ENCODE results near the gene PDGFRB.

Gene PDGFRB

DNA sequence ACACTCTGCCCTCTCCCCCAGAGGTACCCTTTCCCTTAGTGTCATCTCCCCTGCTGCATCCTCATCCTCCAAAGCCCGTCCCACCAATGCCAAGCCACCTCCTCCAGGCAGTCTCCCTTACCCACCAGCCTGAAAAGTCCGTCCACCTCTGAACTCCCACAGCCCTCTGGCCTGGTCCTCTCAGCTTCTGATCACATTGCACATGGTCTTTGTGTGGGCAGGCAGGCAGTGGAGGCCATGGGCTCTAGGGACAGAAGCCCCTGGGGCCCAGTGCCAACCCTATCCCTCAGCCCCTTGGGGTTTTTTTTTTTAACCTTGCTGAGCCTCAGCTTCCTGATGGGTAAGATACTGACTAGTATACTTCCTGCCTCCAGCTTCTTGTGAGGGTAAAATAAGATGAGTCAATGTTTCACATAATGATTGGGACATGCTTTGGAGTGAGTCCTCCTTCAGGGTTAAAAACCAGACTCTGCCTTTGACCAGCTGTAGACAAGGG, 88.7 kb downstream of the PDGFRB start:
- DNase-seq (ENCODE audit: low read depth in 2 of 2) = no peak

DNA sequence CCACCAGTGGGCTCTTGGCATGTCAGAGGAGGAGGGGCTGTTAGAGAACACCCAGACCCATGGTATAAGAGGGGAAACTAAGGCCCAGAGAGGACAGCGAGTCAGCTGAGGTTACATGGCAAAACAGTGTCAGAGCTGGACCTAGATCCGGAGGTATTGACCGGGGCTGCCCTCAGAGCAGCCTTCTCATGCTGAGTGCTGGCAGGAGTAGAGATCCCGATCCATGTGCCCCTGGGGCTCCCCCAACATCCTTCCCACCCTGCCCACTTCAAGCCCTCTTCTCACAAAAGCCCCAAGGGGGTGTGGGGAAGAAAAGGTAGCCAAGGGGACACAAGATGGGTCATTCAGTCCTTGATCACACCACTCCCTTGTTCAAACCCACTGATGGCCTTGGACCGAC, 89.2 kb downstream of the PDGFRB start:
- no peak for DNase-seq (ENCODE audit: low read depth in 2 of 2)

DNA sequence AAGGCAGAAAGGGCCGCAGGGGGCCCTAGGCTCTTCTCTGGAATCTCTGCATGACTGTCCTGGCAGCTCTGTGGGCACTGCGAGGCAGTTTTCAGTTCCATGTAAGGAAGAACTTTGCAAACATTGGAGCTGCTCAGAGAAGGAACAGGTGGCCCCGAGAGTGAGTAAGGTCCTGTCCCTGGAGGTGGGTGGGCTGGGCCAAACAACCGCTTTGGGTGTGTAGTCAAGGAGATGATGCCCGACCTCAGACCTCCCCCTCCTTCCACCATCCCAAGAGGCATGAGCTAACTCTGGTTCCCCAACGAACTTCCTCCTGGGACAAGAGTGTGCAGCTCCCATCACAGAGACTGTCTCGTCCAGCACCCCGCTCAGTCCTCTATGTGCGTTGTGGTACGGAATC, 89.8 kb downstream of the PDGFRB start:
- DNase-seq (ENCODE audit: low read depth in 2 of 2) = no peak

DNA sequence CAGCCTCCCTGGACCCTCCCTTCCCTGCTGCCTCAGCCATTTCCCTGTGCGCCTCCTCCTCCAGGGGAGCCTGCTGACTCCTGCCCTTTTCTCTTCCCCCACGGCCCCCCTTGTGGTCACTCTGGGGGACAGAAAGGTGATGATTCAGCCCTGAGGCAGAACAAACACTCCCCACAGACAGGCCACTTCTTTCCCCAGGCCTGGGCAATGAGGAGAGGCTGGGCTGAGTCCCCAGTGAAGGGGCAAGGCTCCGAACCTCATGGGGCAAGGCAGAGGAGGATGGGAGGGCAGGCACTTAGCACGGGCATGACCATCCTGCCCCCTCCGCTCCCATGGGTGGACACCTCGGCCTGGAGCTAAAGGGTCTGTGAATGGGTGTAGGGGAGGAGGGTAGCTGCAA, 90.3 kb downstream of the PDGFRB start:
- DNase-seq (ENCODE audit: low read depth in 2 of 2) = no peak

DNA sequence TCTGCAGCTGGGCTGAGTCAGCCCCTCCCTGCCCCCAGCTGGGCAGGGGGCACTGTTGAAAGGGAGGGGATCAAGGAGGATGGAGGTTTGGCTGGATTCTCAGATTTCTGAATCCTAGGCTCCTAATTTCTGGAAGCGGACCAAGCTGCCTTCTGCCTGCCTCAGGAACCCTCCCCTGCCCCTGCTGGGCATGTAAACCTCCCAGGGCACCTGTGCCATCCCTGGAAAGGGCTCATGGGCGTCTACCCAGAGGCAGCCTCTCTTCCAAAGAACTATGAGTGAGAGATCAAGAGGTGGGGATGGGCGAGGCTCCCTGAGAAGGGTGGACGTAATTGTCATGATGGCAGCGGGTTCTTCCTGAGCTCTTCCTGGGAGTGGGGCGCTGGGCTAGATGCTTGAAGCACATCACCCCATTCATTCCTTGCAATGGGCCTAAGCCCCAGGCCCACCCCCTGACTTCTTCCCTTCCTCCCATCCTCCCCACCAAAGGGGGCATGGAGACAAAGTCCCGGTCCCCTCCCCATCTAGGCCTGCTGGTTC, 90.9 kb downstream of the PDGFRB start:
- DNase-seq (ENCODE audit: low read depth in 2 of 2) = no peak

Data from stimulated activated CD4-positive, alpha-beta T cell treated with anti-CD3 and anti-CD28 coated beads, Interleukin-12 subunit alpha, Interleukin-12 subunit beta, amount 100 ng/mL, for 24 hours (primary cell).